Testis (tissue), 3 donors: ENCODE data around the gene CNKSR3. TPM values are rescaled to one million over a fixed set of nuclear protein-coding genes. Genes with fewer than 3 reads are reported as not detected.
A peak's percentile ranks its signal among the peaks of the same experiment; 100 is the strongest.

Experiments used
- DNase-seq: peaks from one replicate; pipeline ENCODE4 v3.0.0-alpha.2; 2019
- H3K27ac ChIP-seq, 2 donors: fragments of 200-600 bp; sonication (generic); one replicate each; pipeline ENCODE4 v1.5.1; 2019
- H3K27me3 ChIP-seq: fragments of 200-600 bp; sonication (generic); one replicate; pipeline ENCODE4 v1.5.1; 2019
- H3K36me3 ChIP-seq: fragments of 200-600 bp; sonication (generic); one replicate; pipeline ENCODE4 v1.5.1; 2017; ENCODE audit warnings: low read depth; ENCODE audit errors: missing control alignments
- H3K4me1 ChIP-seq: fragments of 200-600 bp; sonication (generic); one replicate; pipeline ENCODE4 v1.5.1; 2019
- H3K4me3 ChIP-seq, 2 donors: fragments of 200-600 bp; sonication (generic); one replicate each; pipeline ENCODE4 v1.5.1; 2017 to 2019
- H3K9me3 ChIP-seq: fragments of 200-600 bp; sonication (generic); one replicate; pipeline ENCODE4 v1.5.1; 2017
- CTCF ChIP-seq, 3 experiments: fragments of 450-650 bp in 2 of 3; fragments of 200-600 bp in 1 of 3; sonication (generic) in 1 of 3; IDR thresholded peaks; one replicate each; pipeline ENCODE4 v1.5.1; 2016 to 2019; ENCODE audit warnings: antibody characterized with exemption in 3 of 3, mild to moderate bottlenecking in 2 of 3, moderate library complexity in 1 of 3
- POLR2A ChIP-seq: fragments of 450-650 bp; IDR thresholded peaks from one replicate; pipeline ENCODE4 v1.6.1; 2017; ENCODE audit warnings: antibody characterized with exemption, mild to moderate bottlenecking, moderate library complexity
- WGBS, 2 donors: methylation state at CpG; one replicate each; pipeline ENCODE4 v1.1.5; 2018; 5-methylcytosine and 5-hydroxymethylcytosine counted together
- intact Hi-C: fragments of 100-400 bp; cut with DNase I; formaldehyde crosslinking; loops from one replicate; pipeline ENCODE4 v1.15.1; 2023; ENCODE audit warnings: low total_unique reads
- polyA plus RNA-seq: library from polyadenylated mRNA; stranded (reverse); fragments of 350-450 nt; fragmentation: Illumina TruSeq; extraction: RNeasy Lipid Tissue Mini Kit (QIAGEN cat#74804); gene quantifications from one replicate; pipeline ENCODE4 v1.2.3, GENCODE V29; 2014; ENCODE audit warnings: low read depth, low replicate concordance; ENCODE audit not compliant: insufficient read depth
- total RNA-seq, 2 donors: library from RNA; depleted of rRNA; stranded (reverse); fragments of >200 nt; gene quantifications; one replicate each; pipeline ENCODE4 v1.2.3, GENCODE V29; 2016

The CNKSR3 gene
- total and polyA plus RNA-seq, 3 donors from 2014 or later, result 26.0 to 28.7 (median 26.0) TPM

- no peak overlapping the region for H3K4me3 ChIP-seq
- TF ChIP-seq POLR2A (no peak), CTCF (IDR thresholded peaks at IDR 0.05) (no peak)
- 89 to 95% methylated on average over 6 of the region's 6 CpGs for WGBS, 2 donors
- no peaks in the 10 kb centered on the region for H3K9me3 ChIP-seq
- H3K36me3 ChIP-seq, result no peaks in the 10 kb centered on the region
- H3K27me3 ChIP-seq, result no peaks in the 10 kb centered on the region
- H3K27ac ChIP-seq, result peak overlapping the region; percentile 61 to 64
- intact Hi-C loops, result no loop called here
- DNase-seq, result no peak
- H3K4me1 ChIP-seq, result peaks cover 29% of the 10 kb centered on the region
Measured at GRCh38 chr6:154459513-154459912, 51.0 kb downstream of the CNKSR3 start.

- Histone ChIP-seq H3K4me1 (peaks cover 29% of the 10 kb centered on the region), H3K27ac (peak overlapping the region; percentile 61 to 64)
Measured at GRCh38 chr6:154458565-154459470, 51.7 kb downstream of the CNKSR3 start.

GRCh38 chr6:154457881-154458284 lies 52.6 kb downstream of the CNKSR3 start:
- no peak for TF ChIP-seq POLR2A
- no peak for TF ChIP-seq CTCF (IDR thresholded peaks at IDR 0.05)
- 55 to 64% methylated on average over 5 of the region's 5 CpGs for WGBS, 2 donors
- no peaks in the 10 kb centered on the region for H3K9me3 ChIP-seq
- H3K4me3 ChIP-seq, result no peak overlapping the region
- no peaks in the 10 kb centered on the region for H3K27me3 ChIP-seq
- H3K27ac ChIP-seq, result peak overlapping the region in 1 of 2 donors; percentile 64
- peaks cover 29% of the 10 kb centered on the region for H3K4me1 ChIP-seq
- no peaks in the 10 kb centered on the region for H3K36me3 ChIP-seq
- intact Hi-C loops, result no loop called here
- no peak for DNase-seq

More at GRCh38 chr6:154458565-154459470, 51.7 kb downstream of the CNKSR3 start:
- WGBS, 2 donors, result 38 to 42% methylated on average over 8 of the region's 8 CpGs
- TF ChIP-seq POLR2A, result no peak
- no peak for TF ChIP-seq CTCF (IDR thresholded peaks at IDR 0.05)
- H3K4me3 ChIP-seq, result no peak overlapping the region
- intact Hi-C loops, result no loop called here
- DNase-seq, result no peak
- no peaks in the 10 kb centered on the region for H3K36me3 ChIP-seq
- no peaks in the 10 kb centered on the region for H3K9me3 ChIP-seq
- H3K27me3 ChIP-seq, result no peaks in the 10 kb centered on the region

- Histone ChIP-seq H3K9me3 (no peaks in the 10 kb centered on the region), H3K4me3 (no peak overlapping the region), H3K4me1 (peaks cover 29% of the 10 kb centered on the region), H3K27ac (peak overlapping the region in 1 of 2 donors; percentile 64), H3K36me3 (no peaks in the 10 kb centered on the region), H3K27me3 (no peaks in the 10 kb centered on the region)
- DNase-seq, result no peak
- WGBS, 2 donors, result 95 to 96% methylated on average over 13 of the region's 13 CpGs
- no peak for TF ChIP-seq CTCF (IDR thresholded peaks at IDR 0.05)
- no peak for TF ChIP-seq POLR2A
- intact Hi-C loops, result no loop called here
Measured at GRCh38 chr6:154457046-154457713, 53.3 kb downstream of the CNKSR3 start.
